Endometrial microvascular endothelial cells (primary cell): Measurements from ENCODE around the gene KPNB1. TPM values are rescaled to one million over a fixed set of nuclear protein-coding genes. Genes with fewer than 3 reads are reported as not detected.

Experiments
- in situ Hi-C: cut with HindIII; loops from 2 replicates; pipeline ENCODE4 v1.10.0; 2017; ENCODE audit warnings: low sequenced_read_pairs, low pct_unique_long_range_greater_than_20kb; ENCODE audit errors: inconsistent ontology term
- total RNA-seq: library from RNA; depleted of rRNA; stranded (reverse); fragments of >200 nt; gene quantifications from one replicate; pipeline ENCODE4 v1.2.3, GENCODE V29; 2015; ENCODE audit errors: inconsistent ontology term

KPNB1 gene
- total RNA-seq, result 488 TPM

- in situ Hi-C loops, result no loop called here
Observed at GRCh38 chr17:47649153-47649971, at the start of gene KPNB1. Gene KPNB1 (plus strand): TSS chr17:47649919. CDS start chr17:47650245, 326 bp downstream.

- in situ Hi-C loops, result no loop called here
Observed at GRCh38 chr17:47603830-47604597, 45.7 kb upstream of the KPNB1 start.

GRCh38 chr17:47604598-47604927 lies 45.2 kb upstream of the KPNB1 start:
- in situ Hi-C loops, result no loop called here

GRCh38 chr17:47605011-47605410 lies 44.7 kb upstream of the KPNB1 start:
- in situ Hi-C loops, result no loop called here

- in situ Hi-C loops, result no loop called here
Observed at GRCh38 chr17:47607481-47607880, 42.2 kb upstream of the KPNB1 start.

GRCh38 chr17:47611372-47612350 lies 38.1 kb upstream of the KPNB1 start:
- in situ Hi-C loops, result no loop called here

- in situ Hi-C loops, result no loop called here
Observed at GRCh38 chr17:47615766-47616424, 33.8 kb upstream of the KPNB1 start.

- in situ Hi-C loops, result no loop called here
Observed at GRCh38 chr17:47618410-47618809, 31.3 kb upstream of the KPNB1 start.

GRCh38 chr17:47620503-47621245 lies 29.0 kb upstream of the KPNB1 start:
- in situ Hi-C loops, result no loop called here

- in situ Hi-C loops, result no loop called here
Observed at GRCh38 chr17:47621293-47622179, 28.2 kb upstream of the KPNB1 start.

- in situ Hi-C loops, result no loop called here
Observed at GRCh38 chr17:47622180-47622549, 27.6 kb upstream of the KPNB1 start.

GRCh38 chr17:47624727-47625068 lies 25.0 kb upstream of the KPNB1 start:
- in situ Hi-C loops, result no loop called here

GRCh38 chr17:47628014-47628566 lies 21.6 kb upstream of the KPNB1 start:
- in situ Hi-C loops, result no loop called here

GRCh38 chr17:47629826-47630225 lies 19.9 kb upstream of the KPNB1 start:
- in situ Hi-C loops, result no loop called here

GRCh38 chr17:47630614-47631013 lies 19.1 kb upstream of the KPNB1 start:
- in situ Hi-C loops, result no loop called here

- in situ Hi-C loops, result no loop called here
Observed at GRCh38 chr17:47632991-47633390, 16.7 kb upstream of the KPNB1 start.

- in situ Hi-C loops, result no loop called here
Observed at GRCh38 chr17:47633996-47634395, 15.7 kb upstream of the KPNB1 start.
